Endodermal cell (in vitro differentiated cells): ENCODE data around the gene LRFN5. TPM values are rescaled to one million over a fixed set of nuclear protein-coding genes. Genes with fewer than 3 reads are reported as not detected.

ENCODE experiments used
- DNase-seq: peaks from one replicate; pipeline ENCODE4 v3.0.0-alpha.2; 2017
- H3K27ac ChIP-seq: 2 replicates; pipeline ENCODE4 v1.5.1; 2013; ENCODE audit warnings: mild to moderate bottlenecking, low read depth, low read length, moderate library complexity
- H3K27me3 ChIP-seq: 2 replicates; pipeline ENCODE4 v1.6.1; 2013; ENCODE audit warnings: mild to moderate bottlenecking, low read length, moderate library complexity; ENCODE audit not compliant: insufficient read depth, control insufficient read depth, poor library complexity, severe bottlenecking
- H3K36me3 ChIP-seq: 2 replicates; pipeline ENCODE4 v1.7.0; 2013; ENCODE audit warnings: mild to moderate bottlenecking, low read length, moderate library complexity; ENCODE audit not compliant: control insufficient read depth, insufficient read depth
- H3K4me1 ChIP-seq: one replicate; pipeline ENCODE4 v1.7.0; 2013; ENCODE audit warnings: low read length; ENCODE audit not compliant: control insufficient read depth, insufficient read depth
- H3K4me3 ChIP-seq: 2 replicates; pipeline ENCODE4 v1.5.1; 2013; ENCODE audit warnings: mild to moderate bottlenecking, low read length, moderate library complexity
- H3K9ac ChIP-seq: 2 replicates; pipeline ENCODE4 v1.6.1; 2013; ENCODE audit warnings: mild to moderate bottlenecking, low read length, moderate library complexity; ENCODE audit not compliant: poor library complexity, severe bottlenecking; ENCODE audit errors: extremely low read depth
- H3K9me3 ChIP-seq: 2 replicates; pipeline ENCODE4 v1.6.1; 2013; ENCODE audit warnings: mild to moderate bottlenecking, low read length, moderate library complexity; ENCODE audit not compliant: control insufficient read depth
- H3K27ac Mint-ChIP-seq: 2 replicates; pipeline ENCODE4 v1.8.0; 2020; ENCODE audit warnings: mixed read lengths
- H3K27me3 Mint-ChIP-seq: 2 replicates; pipeline ENCODE4 v1.8.0; 2021; ENCODE audit warnings: mild to moderate bottlenecking, mixed read lengths; ENCODE audit not compliant: insufficient read depth
- H3K36me3 Mint-ChIP-seq: 2 replicates; pipeline ENCODE4 v1.8.0; 2020; ENCODE audit warnings: low read depth, mixed read lengths
- H3K4me1 Mint-ChIP-seq: 2 replicates; pipeline ENCODE4 v1.8.0; 2020; ENCODE audit warnings: mixed read lengths
- H3K4me3 Mint-ChIP-seq: 2 replicates; pipeline ENCODE4 v1.8.0; 2020; ENCODE audit warnings: mild to moderate bottlenecking, moderate library complexity, mixed read lengths
- H3K9me3 Mint-ChIP-seq: 2 replicates; pipeline ENCODE4 v1.8.0; 2020; ENCODE audit warnings: mild to moderate bottlenecking, mixed read lengths
- CTCF ChIP-seq: fragments of 200-600 bp; sonication (generic); conservative IDR thresholded peaks from 2 replicates; pipeline ENCODE4 v1.5.0; 2021; ENCODE audit warnings: antibody characterized with exemption, mild to moderate bottlenecking
- WGBS, 2 experiments: methylation state at CpG; one replicate each; pipeline versions ENCODE4 v1.1.5 to v1.1.7; 2013; ENCODE audit warnings: missing lambda C conversion rate in 2 of 2, mixed read lengths in 1 of 2; ENCODE audit not compliant: insufficient coverage in 1 of 2, insufficient read length in 1 of 2; 5-methylcytosine and 5-hydroxymethylcytosine counted together
- total RNA-seq, 2 donors: library from RNA; stranded (reverse); fragmentation: NEBNext Ultra II Directional in 1 of 2; extraction: Animal tissue kit (Norgen Biotek cat#: 25700) in 1 of 2; gene quantifications; 2 replicates in 1 of 2; 3 replicates in 1 of 2; pipeline ENCODE4 v1.2.1, GENCODE V29; 2021

LRFN5 gene
- total RNA-seq, 2 donors from 2014 or later, result 1.4 to 3.2 TPM

- no peaks in the 10 kb centered on the region for H3K27me3 Mint-ChIP-seq
- peaks cover 5% of the 10 kb centered on the region for H3K4me1 Mint-ChIP-seq
- no peaks in the 10 kb centered on the region for H3K9me3 ChIP-seq
Measured at GRCh38 chr14:41634286-41634685, 27.6 kb downstream of the LRFN5 start.

GRCh38 chr14:41636492-41637392 lies 30.1 kb downstream of the LRFN5 start:
- peak; percentile 45 for DNase-seq
- H3K27ac ChIP-seq, result no peak overlapping the region
- no peaks in the 10 kb centered on the region for H3K27me3 Mint-ChIP-seq

More at GRCh38 chr14:41634286-41634685, 27.6 kb downstream of the LRFN5 start:
- H3K36me3 ChIP-seq, result no peaks in the 10 kb centered on the region
- WGBS, 2 experiments, result 84 to 96% methylated on average over 2 to 3 of the region's 3 CpGs
- H3K27me3 ChIP-seq, result no peaks in the 10 kb centered on the region
- DNase-seq, result no peak
- H3K27ac Mint-ChIP-seq, result no peak overlapping the region
- no peak overlapping the region for H3K27ac ChIP-seq
- H3K9ac ChIP-seq, result no peak overlapping the region
- no peaks in the 10 kb centered on the region for H3K9me3 Mint-ChIP-seq
- TF ChIP-seq CTCF, result no peak
- H3K36me3 Mint-ChIP-seq, result no peaks in the 10 kb centered on the region
- no peak overlapping the region for H3K4me3 ChIP-seq
- H3K4me3 Mint-ChIP-seq, result no peak overlapping the region
- no peaks in the 10 kb centered on the region for H3K4me1 ChIP-seq

GRCh38 chr14:41641690-41642089 lies 35.0 kb downstream of the LRFN5 start:
- TF ChIP-seq CTCF, result no peak
- H3K4me1 Mint-ChIP-seq, result peaks cover 7% of the 10 kb centered on the region
- H3K36me3 Mint-ChIP-seq, result no peaks in the 10 kb centered on the region
- no peaks in the 10 kb centered on the region for H3K27me3 Mint-ChIP-seq
- Histone ChIP-seq H3K9me3 (no peaks in the 10 kb centered on the region), H3K4me3 (no peak overlapping the region), H3K27me3 (no peaks in the 10 kb centered on the region), H3K27ac (no peak overlapping the region), H3K9ac (no peak overlapping the region), H3K36me3 (no peaks in the 10 kb centered on the region), H3K4me1 (no peaks in the 10 kb centered on the region)
- no peaks in the 10 kb centered on the region for H3K9me3 Mint-ChIP-seq
- WGBS, 2 experiments, result 93% methylated on average over 1 of the region's 1 CpG; no CpG with 5 or more reads in 1 of the 2 experiments
- no peak overlapping the region for H3K27ac Mint-ChIP-seq
- H3K4me3 Mint-ChIP-seq, result no peak overlapping the region
- no peak for DNase-seq

More at GRCh38 chr14:41636492-41637392, 30.1 kb downstream of the LRFN5 start:
- Mint-ChIP-seq H3K4me1 (peaks cover 5% of the 10 kb centered on the region), H3K9me3 (no peaks in the 10 kb centered on the region), H3K36me3 (no peaks in the 10 kb centered on the region), H3K4me3 (no peak overlapping the region), H3K27ac (peak overlapping the region; percentile 22)
- no peaks in the 10 kb centered on the region for H3K9me3 ChIP-seq
- H3K9ac ChIP-seq, result no peak overlapping the region
- H3K4me1 ChIP-seq, result no peaks in the 10 kb centered on the region
- H3K36me3 ChIP-seq, result no peaks in the 10 kb centered on the region
- TF ChIP-seq CTCF, result peak; percentile 38
- H3K27me3 ChIP-seq, result no peaks in the 10 kb centered on the region
- no peak overlapping the region for H3K4me3 ChIP-seq
- WGBS, 2 experiments, result 48 to 80% methylated on average over 1 of the region's 2 CpGs
